ENCODE results near the gene KCNN3. TPM values are rescaled to one million over a fixed set of nuclear protein-coding genes. Genes with fewer than 3 reads are reported as not detected.

Gene KCNN3
- total RNA-seq, 1 experiment from 2014 or later, result not detected

GRCh38 chr1:154664331-154665002, 205.6 kb downstream of the KCNN3 start:
- H3K4me1 Mint-ChIP-seq (ENCODE audit: low read depth, unreplicated experiment), result no peaks in the 10 kb centered on the region
- no peak for TF ChIP-seq CTCF (IDR thresholded peaks at IDR 0.05; ENCODE audit: unreplicated experiment)
- no peak overlapping the region for H3K27ac Mint-ChIP-seq (ENCODE audit: unreplicated experiment)
- BruUV-seq (replicated peaks), result no TSS peak
- CTCF ChIA-PET, result interaction anchor here (0.6 to 1.6 kb wide), 4 partner anchors 54 to 214 kb away, joined by 3 to 5 read pairs (median 4); no protein-coding TSS in a partner anchor
- DNase-seq, result no peak
- H3K36me3 Mint-ChIP-seq (ENCODE audit: insufficient read depth, unreplicated experiment), result no peaks in the 10 kb centered on the region
- no peak overlapping the region for H3K4me3 Mint-ChIP-seq (ENCODE audit: low read depth, unreplicated experiment)
- H3K27me3 Mint-ChIP-seq (ENCODE audit: unreplicated experiment), result peaks cover 54% of the 10 kb centered on the region
- intact Hi-C loops (cut with micrococcal nuclease; ENCODE audit: unreplicated experiment), result no loop called here
- H3K9me3 Mint-ChIP-seq (ENCODE audit: low read depth, unreplicated experiment), result no peaks in the 10 kb centered on the region

DNA sequence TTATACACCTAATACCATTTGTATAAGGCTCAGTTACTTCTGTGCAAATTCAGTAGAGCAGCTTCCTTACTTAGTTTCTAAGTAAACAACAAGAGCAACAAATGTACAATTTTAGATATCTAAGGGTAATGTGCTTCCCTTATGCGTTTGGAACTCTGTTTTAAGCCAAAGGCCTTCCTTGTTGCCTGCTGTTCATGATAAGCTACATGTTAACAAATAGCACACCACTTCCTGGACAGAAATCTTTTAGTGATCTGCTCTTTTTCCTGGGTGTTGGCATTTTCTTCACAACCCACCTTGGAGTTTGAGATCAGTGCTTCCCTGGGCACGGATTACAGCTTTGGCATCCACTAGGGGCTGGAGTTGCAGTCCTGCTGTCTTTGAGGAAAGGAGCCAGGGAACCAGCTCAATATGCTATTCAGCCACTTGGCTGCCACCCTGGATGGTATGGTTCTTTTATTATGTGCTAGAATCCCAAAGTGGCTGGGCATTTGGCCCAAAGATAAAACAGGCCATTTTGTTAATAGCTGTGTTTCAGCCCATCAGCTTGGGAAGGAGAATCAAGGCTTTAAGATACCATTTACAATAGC, 206.5 kb downstream of the KCNN3 start:
- no peaks in the 10 kb centered on the region for H3K4me1 Mint-ChIP-seq (ENCODE audit: low read depth, unreplicated experiment)
- no peaks in the 10 kb centered on the region for H3K9me3 Mint-ChIP-seq (ENCODE audit: low read depth, unreplicated experiment)
- CTCF ChIA-PET, result interaction anchor here (0.6 to 1.6 kb wide), 4 partner anchors 53 to 215 kb away, joined by 3 to 5 read pairs (median 4); no protein-coding TSS in a partner anchor
- H3K4me3 Mint-ChIP-seq (ENCODE audit: low read depth, unreplicated experiment), result no peak overlapping the region
- peaks cover 63% of the 10 kb centered on the region for H3K27me3 Mint-ChIP-seq (ENCODE audit: unreplicated experiment)
- H3K27ac Mint-ChIP-seq (ENCODE audit: unreplicated experiment), result no peak overlapping the region
- no peaks in the 10 kb centered on the region for H3K36me3 Mint-ChIP-seq (ENCODE audit: insufficient read depth, unreplicated experiment)
- no TSS peak for BruUV-seq (replicated peaks)
- no peak for TF ChIP-seq CTCF (IDR thresholded peaks at IDR 0.05; ENCODE audit: unreplicated experiment)
- no peak for DNase-seq
- intact Hi-C loops (cut with micrococcal nuclease; ENCODE audit: unreplicated experiment), result no loop called here

DNA sequence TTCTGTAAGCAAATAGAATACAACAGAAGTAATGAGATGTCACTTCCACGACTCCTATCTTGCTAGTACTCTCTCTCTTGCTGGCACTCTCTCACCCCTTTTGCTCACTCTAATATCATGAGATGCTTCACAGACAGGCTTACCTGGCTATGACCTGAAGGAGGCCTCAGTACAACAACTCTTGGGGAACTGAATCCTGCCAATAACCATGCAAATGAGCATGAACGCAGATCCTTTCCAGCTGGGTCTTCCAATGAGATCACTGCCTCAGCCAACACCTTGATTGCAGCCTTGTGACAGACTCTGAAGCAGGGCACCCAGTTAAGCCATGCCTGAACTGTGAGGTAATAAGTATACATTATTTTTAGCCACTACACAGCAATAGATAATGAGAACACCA, 209.0 kb downstream of the KCNN3 start:
- CTCF ChIA-PET, result no interaction called here
- H3K27me3 Mint-ChIP-seq (ENCODE audit: unreplicated experiment), result peaks cover 76% of the 10 kb centered on the region
- intact Hi-C loops (cut with micrococcal nuclease; ENCODE audit: unreplicated experiment), result no loop called here
- H3K4me1 Mint-ChIP-seq (ENCODE audit: low read depth, unreplicated experiment), result no peaks in the 10 kb centered on the region
- H3K9me3 Mint-ChIP-seq (ENCODE audit: low read depth, unreplicated experiment), result no peaks in the 10 kb centered on the region
- no TSS peak for BruUV-seq (replicated peaks)
- H3K4me3 Mint-ChIP-seq (ENCODE audit: low read depth, unreplicated experiment), result no peak overlapping the region
- DNase-seq, result no peak
- no peak for TF ChIP-seq CTCF (IDR thresholded peaks at IDR 0.05; ENCODE audit: unreplicated experiment)
- no peak overlapping the region for H3K27ac Mint-ChIP-seq (ENCODE audit: unreplicated experiment)
- H3K36me3 Mint-ChIP-seq (ENCODE audit: insufficient read depth, unreplicated experiment), result no peaks in the 10 kb centered on the region

DNA sequence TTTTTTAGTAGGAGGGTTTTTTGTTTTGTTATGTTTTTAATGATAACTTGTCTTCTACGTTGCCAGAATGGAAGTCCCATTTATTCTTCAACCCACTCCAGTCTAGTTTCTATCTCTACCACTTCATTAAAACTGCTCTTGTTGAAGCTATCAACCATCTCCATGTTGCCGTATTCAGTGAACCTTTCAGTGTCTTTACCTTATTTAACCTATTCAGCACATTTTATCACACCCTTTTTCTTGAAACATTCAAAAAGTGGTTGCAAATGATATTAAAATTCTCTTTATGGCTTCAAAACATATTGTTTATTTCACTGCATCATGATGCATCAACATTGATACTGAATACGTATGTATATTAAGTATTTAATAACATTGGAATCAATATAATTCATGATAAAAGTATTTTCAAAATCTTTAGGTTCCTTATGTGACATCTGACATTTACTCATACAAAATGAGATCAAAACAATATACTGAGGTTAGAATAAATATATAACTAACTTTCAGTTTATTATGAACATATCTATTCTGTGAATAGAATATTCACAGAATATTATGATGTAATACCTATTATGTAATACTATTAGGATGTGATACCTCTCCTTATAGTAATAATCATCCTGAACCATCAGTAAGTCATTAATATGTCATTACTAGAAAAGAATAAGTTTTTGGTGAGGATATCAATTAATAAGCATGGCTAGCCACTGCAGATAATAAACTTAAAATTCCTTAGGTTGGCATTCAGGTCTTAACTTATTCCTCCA, 210.1 kb downstream of the KCNN3 start:
- no peak overlapping the region for H3K4me3 Mint-ChIP-seq (ENCODE audit: low read depth, unreplicated experiment)
- CTCF ChIA-PET, result interaction anchor here (0.6 kb wide), 1 partner anchor 1839 kb away, joined by 4 read pairs; no protein-coding TSS in a partner anchor
- no peak for DNase-seq
- no TSS peak for BruUV-seq (replicated peaks)
- intact Hi-C loops (cut with micrococcal nuclease; ENCODE audit: unreplicated experiment), result no loop called here
- TF ChIP-seq CTCF (IDR thresholded peaks at IDR 0.05; ENCODE audit: unreplicated experiment), result no peak
- H3K36me3 Mint-ChIP-seq (ENCODE audit: insufficient read depth, unreplicated experiment), result no peaks in the 10 kb centered on the region
- H3K9me3 Mint-ChIP-seq (ENCODE audit: low read depth, unreplicated experiment), result no peaks in the 10 kb centered on the region
- H3K27ac Mint-ChIP-seq (ENCODE audit: unreplicated experiment), result no peak overlapping the region
- H3K27me3 Mint-ChIP-seq (ENCODE audit: unreplicated experiment), result peaks cover 79% of the 10 kb centered on the region
- no peaks in the 10 kb centered on the region for H3K4me1 Mint-ChIP-seq (ENCODE audit: low read depth, unreplicated experiment)
